ENCODE results near the gene GADD45B.

DNA sequence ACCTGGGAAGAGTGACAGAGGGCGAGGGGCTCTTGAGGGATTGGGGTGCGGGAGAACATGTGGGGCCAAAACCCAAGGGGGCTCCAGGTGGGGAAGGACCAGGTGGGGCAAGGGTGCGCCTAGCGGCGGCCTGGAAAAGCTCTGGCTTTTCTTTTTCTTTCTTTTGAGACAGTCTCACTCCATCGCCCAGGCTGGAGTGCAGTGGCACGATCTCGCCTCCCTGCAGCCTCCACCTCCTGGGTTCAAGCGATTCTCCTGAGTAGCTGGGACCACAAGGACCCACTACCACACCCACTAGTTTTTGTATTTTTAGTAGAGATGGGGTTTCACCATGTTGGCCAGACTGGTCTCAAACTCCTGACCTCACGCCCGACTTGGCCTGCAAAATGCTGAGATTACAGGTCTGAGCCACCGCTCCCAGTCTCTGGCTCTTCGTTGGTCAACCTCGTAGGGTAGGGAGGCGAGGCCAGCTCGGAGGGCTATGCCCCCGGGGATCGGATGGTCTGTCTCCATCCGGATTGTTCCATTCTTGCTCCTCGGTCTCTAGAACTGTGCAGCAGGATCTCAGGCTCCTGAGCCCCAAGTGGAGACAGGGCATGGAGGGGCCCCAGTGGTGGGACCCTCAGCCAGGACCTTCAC lies 3.7 kb downstream of the GADD45B start:
- TF ChIP-seq, protein P1, sequence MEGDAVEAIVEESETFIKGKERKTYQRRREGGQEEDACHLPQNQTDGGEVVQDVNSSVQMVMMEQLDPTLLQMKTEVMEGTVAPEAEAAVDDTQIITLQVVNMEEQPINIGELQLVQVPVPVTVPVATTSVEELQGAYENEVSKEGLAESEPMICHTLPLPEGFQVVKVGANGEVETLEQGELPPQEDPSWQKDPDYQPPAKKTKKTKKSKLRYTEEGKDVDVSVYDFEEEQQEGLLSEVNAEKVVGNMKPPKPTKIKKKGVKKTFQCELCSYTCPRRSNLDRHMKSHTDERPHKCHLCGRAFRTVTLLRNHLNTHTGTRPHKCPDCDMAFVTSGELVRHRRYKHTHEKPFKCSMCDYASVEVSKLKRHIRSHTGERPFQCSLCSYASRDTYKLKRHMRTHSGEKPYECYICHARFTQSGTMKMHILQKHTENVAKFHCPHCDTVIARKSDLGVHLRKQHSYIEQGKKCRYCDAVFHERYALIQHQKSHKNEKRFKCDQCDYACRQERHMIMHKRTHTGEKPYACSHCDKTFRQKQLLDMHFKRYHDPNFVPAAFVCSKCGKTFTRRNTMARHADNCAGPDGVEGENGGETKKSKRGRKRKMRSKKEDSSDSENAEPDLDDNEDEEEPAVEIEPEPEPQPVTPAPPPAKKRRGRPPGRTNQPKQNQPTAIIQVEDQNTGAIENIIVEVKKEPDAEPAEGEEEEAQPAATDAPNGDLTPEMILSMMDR (IDR thresholded peaks at IDR 0.05; ENCODE audit: low read depth, low read length, poor library complexity, severe bottlenecking): peak; percentile 69
- no peak for TF ChIP-seq EZH2phosphoT487 (IDR thresholded peaks at IDR 0.05; ENCODE audit: borderline replicate concordance, low read length)
